Thyroid gland (tissue), 4 donors: ENCODE measurements around the gene TSPAN16.

Source experiments
- POLR2A ChIP-seq, 2 donors: fragments of 450-650 bp; IDR thresholded peaks; one replicate each; pipeline ENCODE4 v1.6.1; 2017; ENCODE audit warnings: antibody characterized with exemption in 2 of 2, mild to moderate bottlenecking in 2 of 2, moderate library complexity in 1 of 2
- TF ChIP-seq, protein P1 (sequence below), 6 experiments: fragments of 200-600 bp in 3 of 6; fragments of 450-650 bp in 3 of 6; sonication (generic) in 3 of 6; IDR thresholded peaks; one replicate each; pipeline ENCODE4 v1.5.1; 2016 to 2019; ENCODE audit warnings: antibody characterized with exemption in 6 of 6, mild to moderate bottlenecking in 2 of 6, inconsistent platforms in 1 of 6, moderate library complexity in 1 of 6

DNA sequence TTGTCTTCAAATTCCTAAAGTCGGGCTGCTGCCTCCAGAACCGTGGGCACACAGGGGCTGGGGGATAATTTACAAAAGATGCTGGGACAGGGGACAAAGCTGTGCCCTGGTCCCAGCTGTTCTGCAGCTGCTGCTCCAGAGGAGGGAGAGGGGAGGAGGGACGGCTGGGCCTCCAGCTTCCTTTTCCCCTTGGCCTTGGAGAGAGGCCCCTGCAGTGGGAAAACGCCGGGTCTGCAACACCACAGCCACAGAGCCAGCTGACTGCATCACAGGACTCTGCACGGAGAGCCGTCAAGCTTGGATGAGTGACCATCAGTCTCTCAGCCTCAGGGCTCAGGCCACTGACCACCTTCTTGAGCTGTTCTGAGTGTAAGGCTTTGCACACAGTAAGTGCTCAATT lies 39.8 kb upstream of the TSPAN16 start:
- TF ChIP-seq, protein P1, sequence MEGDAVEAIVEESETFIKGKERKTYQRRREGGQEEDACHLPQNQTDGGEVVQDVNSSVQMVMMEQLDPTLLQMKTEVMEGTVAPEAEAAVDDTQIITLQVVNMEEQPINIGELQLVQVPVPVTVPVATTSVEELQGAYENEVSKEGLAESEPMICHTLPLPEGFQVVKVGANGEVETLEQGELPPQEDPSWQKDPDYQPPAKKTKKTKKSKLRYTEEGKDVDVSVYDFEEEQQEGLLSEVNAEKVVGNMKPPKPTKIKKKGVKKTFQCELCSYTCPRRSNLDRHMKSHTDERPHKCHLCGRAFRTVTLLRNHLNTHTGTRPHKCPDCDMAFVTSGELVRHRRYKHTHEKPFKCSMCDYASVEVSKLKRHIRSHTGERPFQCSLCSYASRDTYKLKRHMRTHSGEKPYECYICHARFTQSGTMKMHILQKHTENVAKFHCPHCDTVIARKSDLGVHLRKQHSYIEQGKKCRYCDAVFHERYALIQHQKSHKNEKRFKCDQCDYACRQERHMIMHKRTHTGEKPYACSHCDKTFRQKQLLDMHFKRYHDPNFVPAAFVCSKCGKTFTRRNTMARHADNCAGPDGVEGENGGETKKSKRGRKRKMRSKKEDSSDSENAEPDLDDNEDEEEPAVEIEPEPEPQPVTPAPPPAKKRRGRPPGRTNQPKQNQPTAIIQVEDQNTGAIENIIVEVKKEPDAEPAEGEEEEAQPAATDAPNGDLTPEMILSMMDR (IDR thresholded peaks at IDR 0.05): no peak
- no peak for TF ChIP-seq POLR2A (IDR thresholded peaks at IDR 0.05)
